ENCODE results near the gene CLMP. TPM values are rescaled to one million over a fixed set of nuclear protein-coding genes. Genes with fewer than 3 reads are reported as not detected.

The CLMP gene
- total RNA-seq, 1 donor from 2014 or later, result 3.4 TPM

- H3K4me1 ChIP-seq, result no peaks in the 10 kb centered on the region
Measured at GRCh38 chr11:123184531-123184930, 10.5 kb downstream of the CLMP start.

GRCh38 chr11:123183391-123184099 lies 11.5 kb downstream of the CLMP start:
- intact Hi-C loops (cut with micrococcal nuclease), result no loop called here
- no peak for TF ChIP-seq CTCF (IDR thresholded peaks at IDR 0.05; ENCODE audit: borderline replicate concordance)
- Histone ChIP-seq H3K27me3 (ENCODE audit: low read depth) (peaks cover 93% of the 10 kb centered on the region), H3K4me3 (no peak overlapping the region), H3K4me1 (no peaks in the 10 kb centered on the region), H3K27ac (replicated peaks) (no peak overlapping the region), H3K36me3 (no peaks in the 10 kb centered on the region), H3K9me3 (replicated peaks) (no peaks in the 10 kb centered on the region)
- DNase-seq, result no peak

More at GRCh38 chr11:123184531-123184930, 10.5 kb downstream of the CLMP start:
- Histone ChIP-seq H3K27me3 (ENCODE audit: low read depth) (peaks cover 100% of the 10 kb centered on the region), H3K36me3 (no peaks in the 10 kb centered on the region), H3K4me3 (no peak overlapping the region), H3K9me3 (replicated peaks) (no peaks in the 10 kb centered on the region), H3K27ac (replicated peaks) (no peak overlapping the region)
- no peak for TF ChIP-seq CTCF (IDR thresholded peaks at IDR 0.05; ENCODE audit: borderline replicate concordance)
- no peak for DNase-seq
- intact Hi-C loops (cut with micrococcal nuclease), result no loop called here

- no peaks in the 10 kb centered on the region for H3K9me3 ChIP-seq (replicated peaks)
- H3K36me3 ChIP-seq, result no peaks in the 10 kb centered on the region
- H3K4me3 ChIP-seq, result no peak overlapping the region
- H3K27me3 ChIP-seq (ENCODE audit: low read depth), result peaks cover 77% of the 10 kb centered on the region
- intact Hi-C loops (cut with micrococcal nuclease), result no loop called here
- no peak for TF ChIP-seq CTCF (IDR thresholded peaks at IDR 0.05; ENCODE audit: borderline replicate concordance)
- DNase-seq, result no peak
- H3K27ac ChIP-seq (replicated peaks), result no peak overlapping the region
- H3K4me1 ChIP-seq, result no peaks in the 10 kb centered on the region
Measured at GRCh38 chr11:123181767-123182500, 13.1 kb downstream of the CLMP start.

GRCh38 chr11:123181075-123181474 lies 14.0 kb downstream of the CLMP start:
- no peak overlapping the region for H3K27ac ChIP-seq (replicated peaks)

GRCh38 chr11:123180574-123180973 lies 14.5 kb downstream of the CLMP start:
- TF ChIP-seq CTCF (IDR thresholded peaks at IDR 0.05; ENCODE audit: borderline replicate concordance), result no peak
- H3K4me3 ChIP-seq, result no peak overlapping the region
- no peak for DNase-seq
- peaks cover 8% of the 10 kb centered on the region for H3K4me1 ChIP-seq
- H3K9me3 ChIP-seq (replicated peaks), result no peaks in the 10 kb centered on the region
- H3K27ac ChIP-seq (replicated peaks), result no peak overlapping the region
- H3K36me3 ChIP-seq, result no peaks in the 10 kb centered on the region
- intact Hi-C loops (cut with micrococcal nuclease), result no loop called here
- peaks cover 63% of the 10 kb centered on the region for H3K27me3 ChIP-seq (ENCODE audit: low read depth)

More at GRCh38 chr11:123181075-123181474, 14.0 kb downstream of the CLMP start:
- no peak overlapping the region for H3K4me3 ChIP-seq
- peaks cover 3% of the 10 kb centered on the region for H3K4me1 ChIP-seq
- intact Hi-C loops (cut with micrococcal nuclease), result no loop called here
- H3K27me3 ChIP-seq (ENCODE audit: low read depth), result peaks cover 68% of the 10 kb centered on the region
- no peaks in the 10 kb centered on the region for H3K9me3 ChIP-seq (replicated peaks)
- no peak for DNase-seq
- TF ChIP-seq CTCF (IDR thresholded peaks at IDR 0.05; ENCODE audit: borderline replicate concordance), result no peak
- H3K36me3 ChIP-seq, result no peaks in the 10 kb centered on the region
